ENCODE data around the gene SH3BP5. TPM values are rescaled to one million over a fixed set of nuclear protein-coding genes. Genes with fewer than 3 reads are reported as not detected.

The SH3BP5 gene
- total RNA-seq, 2 experiments from 2014 or later, result 8.9 to 9.4 TPM

DNA sequence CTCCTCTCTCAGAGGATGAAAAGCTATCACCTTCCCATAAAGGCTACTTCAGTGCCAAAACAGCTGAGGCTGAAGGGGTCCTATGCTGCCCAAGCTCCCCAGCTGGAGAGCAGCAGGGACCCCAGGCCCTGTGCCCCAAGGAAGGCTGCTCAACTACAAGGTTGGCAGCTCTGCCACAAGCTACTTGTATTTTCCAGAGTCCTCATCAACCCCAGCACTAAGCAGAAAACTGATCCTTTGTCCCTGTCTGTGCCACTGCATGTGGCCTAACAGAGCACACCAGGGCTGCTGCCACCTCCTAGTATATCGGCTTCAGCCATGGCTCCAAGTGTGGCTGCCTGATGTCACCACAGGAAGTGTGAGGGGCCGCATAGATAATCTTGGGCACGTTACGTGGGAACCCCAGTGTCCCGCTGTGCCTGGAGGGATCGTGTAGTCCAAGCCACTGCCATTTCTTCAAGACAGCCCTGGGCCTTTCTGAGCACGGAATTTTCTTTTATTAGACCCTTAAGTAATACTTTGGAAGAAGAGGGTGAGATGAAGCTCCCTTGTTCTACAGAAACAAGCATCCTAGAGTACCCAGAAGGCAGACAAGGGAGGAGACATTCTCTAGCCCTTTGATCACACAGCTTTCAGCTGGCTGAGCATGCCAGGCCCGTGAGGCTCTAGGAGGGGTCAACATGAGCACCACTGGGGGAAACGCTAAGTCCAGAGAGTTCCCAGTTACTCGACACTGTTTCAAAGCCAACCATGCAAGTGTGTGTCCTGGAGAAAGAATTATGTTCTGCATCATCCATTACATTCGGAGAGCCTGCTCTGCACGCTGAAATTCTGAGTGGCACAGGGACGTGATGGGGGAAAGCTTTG lies 65.6 kb downstream of the SH3BP5 start:
- H3K36me3 Mint-ChIP-seq (ENCODE audit: low read depth), result peaks cover 7% of the 10 kb centered on the region
- intact Hi-C loops (cut with DNase I, micrococcal nuclease), result loop anchor here (5.0 to 10.0 kb wide), 3 partner anchors 149 to 288 kb away; no protein-coding TSS in a partner anchor
- DNase-seq (no peak), ATAC-seq (no peak)
- no peak overlapping the region for H3K27ac Mint-ChIP-seq
- ChIA-PET CTCF (interaction anchor here (0.5 to 8.7 kb wide), 30 partner anchors 10 to 234 kb away, joined by 3 to 133 read pairs (median 7); partner anchors contain the start of genes CAPN7 and SH3BP5), POLR2A (no interaction called here)
- no peak overlapping the region for H3K4me3 Mint-ChIP-seq
- peaks cover 1% of the 10 kb centered on the region for H3K27me3 Mint-ChIP-seq
- no peaks in the 10 kb centered on the region for H3K9me3 Mint-ChIP-seq (ENCODE audit: low read depth)
- peaks cover 44% of the 10 kb centered on the region for H3K4me1 Mint-ChIP-seq

- POLR2A ChIA-PET, result interaction anchor here (0.5 to 0.6 kb wide), 2 partner anchors 61 to 135 kb away, joined by 3 to 5 read pairs; no protein-coding TSS in a partner anchor
- CTCF ChIA-PET, result interaction anchor here (0.5 to 8.7 kb wide), 19 partner anchors 9 to 155 kb away, joined by 3 to 133 read pairs (median 5); partner anchors contain the start of genes CAPN7 and SH3BP5
- H3K27ac Mint-ChIP-seq, result peak overlapping the region; percentile 31
- H3K9me3 Mint-ChIP-seq (ENCODE audit: low read depth), result no peaks in the 10 kb centered on the region
- H3K27me3 Mint-ChIP-seq, result no peaks in the 10 kb centered on the region
- ATAC-seq (no peak), DNase-seq (no peak)
- H3K36me3 Mint-ChIP-seq (ENCODE audit: low read depth), result peaks cover 6% of the 10 kb centered on the region
- H3K4me3 Mint-ChIP-seq, result no peak overlapping the region
- peaks cover 39% of the 10 kb centered on the region for H3K4me1 Mint-ChIP-seq
- intact Hi-C loops (cut with DNase I, micrococcal nuclease), result loop anchor here (5.0 to 10.0 kb wide), 3 partner anchors 149 to 289 kb away; no protein-coding TSS in a partner anchor
Measured at GRCh38 chr3:15265655-15266509, 66.5 kb downstream of the SH3BP5 start.

DNA sequence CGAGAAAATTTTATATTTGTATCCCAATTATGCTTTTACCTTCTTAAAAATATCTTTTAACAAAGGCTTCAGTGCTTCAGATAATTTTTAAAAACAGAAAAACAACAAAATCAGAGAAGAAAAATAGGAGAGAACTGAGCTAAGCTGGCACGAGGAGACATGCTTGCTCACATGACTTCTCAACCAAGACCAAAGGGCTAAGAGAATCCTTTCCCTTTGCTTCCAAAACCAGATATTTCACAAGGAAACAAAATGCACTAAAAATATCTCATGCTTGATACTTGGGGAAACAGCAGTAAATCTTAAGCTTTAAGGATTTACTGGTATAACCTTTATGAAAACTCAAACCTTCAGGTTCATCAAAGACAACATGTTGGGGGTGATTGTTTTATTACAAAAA lies 67.9 kb downstream of the SH3BP5 start:
- Mint-ChIP-seq H3K27ac (no peak overlapping the region), H3K9me3 (ENCODE audit: low read depth) (no peaks in the 10 kb centered on the region), H3K27me3 (no peaks in the 10 kb centered on the region), H3K36me3 (ENCODE audit: low read depth) (peaks cover 7% of the 10 kb centered on the region), H3K4me1 (peaks cover 27% of the 10 kb centered on the region), H3K4me3 (no peak overlapping the region)
- no peak for DNase-seq
- no peak for ATAC-seq
- ChIA-PET POLR2A (no interaction called here), CTCF (interaction anchor here (0.7 to 8.7 kb wide), 18 partner anchors 8 to 157 kb away, joined by 3 to 133 read pairs (median 4); partner anchors contain the start of gene SH3BP5)
- intact Hi-C loops (cut with DNase I, micrococcal nuclease), result loop anchor here in 1 of 2 experiments (10.0 kb wide), 1 partner anchor 290 kb away; no protein-coding TSS in a partner anchor

- ATAC-seq (no peak), DNase-seq (no peak)
- intact Hi-C loops (cut with DNase I, micrococcal nuclease), result loop anchor here in 1 of 2 experiments (10.0 kb wide), 1 partner anchor 291 kb away; no protein-coding TSS in a partner anchor
- H3K4me1 Mint-ChIP-seq, result peaks cover 21% of the 10 kb centered on the region
- H3K36me3 Mint-ChIP-seq (ENCODE audit: low read depth), result peaks cover 6% of the 10 kb centered on the region
- ChIA-PET CTCF (interaction anchor here (0.7 to 8.7 kb wide), 8 partner anchors 59 to 155 kb away, joined by 3 to 133 read pairs (median 42); partner anchors contain the start of gene SH3BP5), POLR2A (no interaction called here)
- no peaks in the 10 kb centered on the region for H3K9me3 Mint-ChIP-seq (ENCODE audit: low read depth)
- H3K27ac Mint-ChIP-seq, result no peak overlapping the region
- no peaks in the 10 kb centered on the region for H3K27me3 Mint-ChIP-seq
- H3K4me3 Mint-ChIP-seq, result no peak overlapping the region
Measured at GRCh38 chr3:15263926-15264325, 68.5 kb downstream of the SH3BP5 start.

DNA sequence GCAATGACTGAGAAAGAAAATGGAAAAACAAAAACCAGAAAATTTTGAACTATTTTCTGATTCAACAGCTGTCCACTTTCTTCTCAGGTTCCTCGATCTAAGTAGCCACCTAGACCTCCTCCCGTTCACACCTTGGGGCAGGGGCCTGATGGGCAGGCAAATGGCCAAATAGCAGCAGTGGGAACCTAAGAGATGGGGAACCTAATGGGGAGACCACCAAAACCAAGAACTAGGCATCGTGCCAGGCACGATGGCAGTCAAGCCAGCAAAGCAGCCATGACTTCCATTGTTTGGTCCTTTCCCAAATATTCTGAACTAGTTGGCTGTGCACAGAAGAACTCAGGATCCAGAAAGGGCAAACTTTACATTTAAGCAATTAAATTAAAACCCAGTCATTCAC lies 69.3 kb downstream of the SH3BP5 start:
- DNase-seq (no peak), ATAC-seq (no peak)
- intact Hi-C loops (cut with DNase I, micrococcal nuclease), result loop anchor here in 1 of 2 experiments (10.0 kb wide), 1 partner anchor 292 kb away; no protein-coding TSS in a partner anchor
- no peaks in the 10 kb centered on the region for H3K9me3 Mint-ChIP-seq (ENCODE audit: low read depth)
- peaks cover 8% of the 10 kb centered on the region for H3K36me3 Mint-ChIP-seq (ENCODE audit: low read depth)
- ChIA-PET POLR2A (no interaction called here), CTCF (interaction anchor here (1.3 to 8.7 kb wide), 5 partner anchors 60 to 154 kb away, joined by 3 to 133 read pairs (median 120); partner anchors contain the start of gene SH3BP5)
- no peaks in the 10 kb centered on the region for H3K27me3 Mint-ChIP-seq
- H3K4me3 Mint-ChIP-seq, result no peak overlapping the region
- peak overlapping the region; percentile 45 for H3K27ac Mint-ChIP-seq
- H3K4me1 Mint-ChIP-seq, result peaks cover 13% of the 10 kb centered on the region

DNA sequence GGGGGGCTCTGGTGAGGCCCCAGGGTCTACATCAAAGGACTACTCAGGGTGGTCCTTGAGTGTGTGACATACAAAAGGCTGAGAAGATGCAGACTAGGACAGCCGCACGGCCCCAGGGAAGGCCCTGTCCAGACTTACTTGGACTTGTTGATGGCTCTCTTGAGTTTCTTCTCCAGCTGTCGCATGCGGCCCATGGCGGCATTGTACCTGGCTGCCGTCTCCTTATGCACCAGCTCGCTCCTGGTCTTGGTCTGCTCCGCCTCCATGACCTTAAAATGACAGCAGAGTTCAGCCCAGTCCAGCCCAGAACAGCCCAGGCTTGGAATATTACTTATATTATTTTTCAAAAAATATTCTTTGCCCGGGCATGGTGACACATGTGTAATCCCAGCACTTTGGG lies 70.4 kb downstream of the SH3BP5 start:
- Mint-ChIP-seq H3K27me3 (no peaks in the 10 kb centered on the region), H3K9me3 (ENCODE audit: low read depth) (no peaks in the 10 kb centered on the region), H3K4me3 (no peak overlapping the region), H3K4me1 (peaks cover 9% of the 10 kb centered on the region), H3K36me3 (ENCODE audit: low read depth) (peaks cover 8% of the 10 kb centered on the region), H3K27ac (no peak overlapping the region)
- intact Hi-C loops (cut with DNase I, micrococcal nuclease), result loop anchor here in 1 of 2 experiments (10.0 kb wide), 1 partner anchor 293 kb away; no protein-coding TSS in a partner anchor
- no peak for ATAC-seq
- DNase-seq, result no peak
- CTCF ChIA-PET, result interaction anchor here (8.1 to 8.7 kb wide), 3 partner anchors 69 to 143 kb away, joined by 120 to 133 read pairs (median 132); partner anchors contain the start of gene SH3BP5
- POLR2A ChIA-PET, result no interaction called here

DNA sequence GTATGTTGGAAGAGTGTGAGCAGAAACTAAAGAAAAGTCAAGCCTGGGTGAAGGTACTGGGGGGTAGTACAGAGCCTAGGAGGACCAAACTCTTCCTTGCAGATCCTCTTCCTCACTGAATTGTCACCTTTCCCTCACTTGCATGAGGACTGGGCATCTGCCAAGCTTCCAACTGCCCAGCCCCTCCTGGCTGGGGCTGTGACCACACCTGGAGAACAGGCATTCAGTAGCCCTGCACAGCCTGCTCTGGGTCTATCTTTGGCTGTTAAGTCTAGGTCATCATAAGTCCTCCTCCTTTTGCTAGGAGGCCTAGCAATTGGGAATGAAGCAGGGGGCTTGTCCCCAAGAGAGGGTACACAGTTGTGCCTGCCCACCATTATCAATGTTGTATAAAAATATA lies 71.1 kb downstream of the SH3BP5 start:
- ATAC-seq (no peak), DNase-seq (no peak)
- H3K4me3 Mint-ChIP-seq, result no peak overlapping the region
- H3K27ac Mint-ChIP-seq, result no peak overlapping the region
- CTCF ChIA-PET, result no interaction called here
- intact Hi-C loops (cut with DNase I, micrococcal nuclease), result loop anchor here in 1 of 2 experiments (10.0 kb wide), 1 partner anchor 294 kb away; no protein-coding TSS in a partner anchor
- POLR2A ChIA-PET, result no interaction called here
- no peaks in the 10 kb centered on the region for H3K27me3 Mint-ChIP-seq
- H3K4me1 Mint-ChIP-seq, result peaks cover 9% of the 10 kb centered on the region
- H3K36me3 Mint-ChIP-seq (ENCODE audit: low read depth), result peaks cover 8% of the 10 kb centered on the region
- no peaks in the 10 kb centered on the region for H3K9me3 Mint-ChIP-seq (ENCODE audit: low read depth)

- ATAC-seq (no peak), DNase-seq (no peak)
- ChIA-PET POLR2A (no interaction called here), CTCF (interaction anchor here (0.6 to 1.4 kb wide), 4 partner anchors 8 to 144 kb away, joined by 3 to 6 read pairs (median 4); no protein-coding TSS in a partner anchor)
- no peaks in the 10 kb centered on the region for H3K27me3 Mint-ChIP-seq
- H3K9me3 Mint-ChIP-seq (ENCODE audit: low read depth), result no peaks in the 10 kb centered on the region
- intact Hi-C loops (cut with DNase I, micrococcal nuclease), result loop anchor here in 1 of 2 experiments (10.0 kb wide), 1 partner anchor 294 kb away; no protein-coding TSS in a partner anchor
- peaks cover 10% of the 10 kb centered on the region for H3K36me3 Mint-ChIP-seq (ENCODE audit: low read depth)
- H3K4me1 Mint-ChIP-seq, result peaks cover 6% of the 10 kb centered on the region
- no peak overlapping the region for H3K4me3 Mint-ChIP-seq
- peak overlapping the region; percentile 11 for H3K27ac Mint-ChIP-seq
Measured at GRCh38 chr3:15260531-15260930, 71.9 kb downstream of the SH3BP5 start.

DNA sequence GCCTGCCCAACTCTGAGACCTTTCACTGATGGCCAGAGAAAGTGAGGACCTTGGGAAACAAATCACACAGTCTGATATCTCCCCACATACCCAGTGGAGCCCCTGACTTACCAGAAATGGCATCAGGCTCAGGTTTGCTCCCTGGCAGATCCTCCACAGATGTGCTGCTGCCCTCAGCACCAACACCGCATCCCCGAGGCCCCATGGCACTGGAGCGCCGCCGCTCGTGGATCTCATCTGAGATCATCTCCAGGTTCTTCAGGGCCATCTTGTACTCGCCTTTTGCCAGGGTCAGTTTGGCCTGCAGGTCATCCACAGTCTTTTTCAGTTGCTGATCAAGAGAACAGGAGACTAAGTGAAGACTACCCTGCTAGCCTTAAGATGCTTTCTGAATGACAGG lies 73.7 kb downstream of the SH3BP5 start:
- ATAC-seq, result no peak
- no peaks in the 10 kb centered on the region for H3K9me3 Mint-ChIP-seq (ENCODE audit: low read depth)
- ChIA-PET POLR2A (no interaction called here), CTCF (interaction anchor here (1.4 to 1.8 kb wide), 2 partner anchors 9 to 10 kb away, joined by 5 to 10 read pairs; no protein-coding TSS in a partner anchor)
- intact Hi-C loops (cut with DNase I, micrococcal nuclease), result no loop called here
- DNase-seq, result no peak
- H3K4me3 Mint-ChIP-seq, result no peak overlapping the region
- peak overlapping the region; percentile 47 for H3K27ac Mint-ChIP-seq
- peaks cover 11% of the 10 kb centered on the region for H3K36me3 Mint-ChIP-seq (ENCODE audit: low read depth)
- H3K27me3 Mint-ChIP-seq, result no peaks in the 10 kb centered on the region
- H3K4me1 Mint-ChIP-seq, result no peaks in the 10 kb centered on the region

- POLR2A ChIA-PET, result no interaction called here
- no peak for DNase-seq
- Mint-ChIP-seq H3K36me3 (ENCODE audit: low read depth) (peaks cover 13% of the 10 kb centered on the region), H3K4me3 (no peak overlapping the region), H3K9me3 (ENCODE audit: low read depth) (no peaks in the 10 kb centered on the region), H3K27me3 (no peaks in the 10 kb centered on the region), H3K4me1 (peaks cover 6% of the 10 kb centered on the region), H3K27ac (no peak overlapping the region)
- no peak for ATAC-seq
- intact Hi-C loops (cut with DNase I, micrococcal nuclease), result no loop called here
- CTCF ChIA-PET, result interaction anchor here (0.7 to 1.8 kb wide), 7 partner anchors 8 to 245 kb away, joined by 3 to 10 read pairs (median 4); no protein-coding TSS in a partner anchor
Measured at GRCh38 chr3:15256861-15257341, 75.5 kb downstream of the SH3BP5 start.

Data from activated CD4-positive, alpha-beta T cell treated with anti-CD3 and anti-CD28 coated beads for 36 hours (primary cell).